H1 (cell line): ENCODE data around the gene CPNE8. TPM values are rescaled to one million over a fixed set of nuclear protein-coding genes. Genes with fewer than 3 reads are reported as not detected.

ENCODE experiments used
- NANOG ChIP-seq: IDR thresholded peaks from 2 replicates; pipeline ENCODE4 v1.6.1; 2011; ENCODE audit warnings: low read length, low read depth, mild to moderate bottlenecking, inconsistent platforms; ENCODE audit not compliant: insufficient read depth, poor library complexity, severe bottlenecking
- POLR2A ChIP-seq, 2 experiments: IDR thresholded peaks; 1 replicate in 1 of 2; 2 replicates in 1 of 2; pipeline ENCODE4 v1.6.1; 2011; ENCODE audit warnings: low read depth in 2 of 2, low read length in 2 of 2, mild to moderate bottlenecking in 2 of 2; ENCODE audit errors: control extremely low read depth in 1 of 2
- polyA plus RNA-seq, 7 experiments: library from polyadenylated mRNA; depleted of rRNA in 3 of 7; stranded (reverse) in 5 of 7; unstranded in 2 of 7; fragments of >200 nt in 5 of 7; fragments of 200-250 nt in 2 of 7; gene quantifications; 1 replicate in 5 of 7; 2 replicates in 1 of 7; 4 replicates in 1 of 7; pipeline versions ENCODE4 v1.2.1 to v1.2.3, GENCODE V29; 2011 to 2013; ENCODE audit warnings: missing spikeins in 2 of 7, mixed read lengths in 2 of 7
- total RNA-seq: library from RNA; stranded (reverse); fragmentation: NEBNext Ultra II Directional; extraction: Animal tissue kit (Norgen Biotek cat#: 25700); gene quantifications from 2 replicates; pipeline ENCODE4 v1.2.1, GENCODE V29; 2021

Gene CPNE8
- total and polyA plus RNA-seq, 2 of the 8 experiments (the other 6 are each of a cell fraction or from before 2014, with no cell fraction given), result 2.5 to 6.8 TPM

DNA sequence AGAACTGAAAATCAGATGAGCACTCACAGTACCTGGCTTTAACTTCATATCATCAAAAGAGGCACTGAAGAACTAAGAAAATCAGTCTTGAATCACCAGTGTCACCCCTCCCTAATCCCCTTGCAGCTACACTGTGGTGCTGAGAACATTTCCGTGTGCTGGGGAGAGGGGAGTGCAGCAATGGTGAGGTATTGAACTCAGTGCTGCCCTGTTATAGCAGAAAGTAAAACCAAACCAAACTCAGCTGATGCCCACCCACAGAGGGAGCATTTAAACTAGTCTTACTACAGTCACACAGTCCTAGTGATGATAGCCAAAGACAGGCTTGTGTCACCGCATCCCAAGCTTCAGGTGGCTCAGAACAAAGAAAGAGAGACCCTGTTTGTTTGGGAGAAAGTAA, 122.1 kb downstream of the CPNE8 start (continued):
- TF ChIP-seq NANOG, result no peak
- no peak for TF ChIP-seq POLR2A (IDR thresholded peaks at IDR 0.05; ENCODE audit: control extremely low read depth in 1 of 2, low read depth in 2 of 2, low read length in 2 of 2)
- TF ChIP-seq, all 59 proteins: peak for 0
